GM23248 (cell line): ENCODE results near the gene FCN2. TPM values are rescaled to one million over a fixed set of nuclear protein-coding genes. Genes with fewer than 3 reads are reported as not detected.

Source experiments
- DNase-seq: peaks from one replicate; pipeline ENCODE4 v3.0.0-alpha.2; 2015
- H2AFZ ChIP-seq: fragments of 200-600 bp; sonication (generic); 2 replicates; pipeline ENCODE4 v1.6.1; 2016; ENCODE audit warnings: antibody characterized with exemption
- H3F3A ChIP-seq: fragments of 200-600 bp; sonication (generic); 2 replicates; pipeline ENCODE4 v1.6.1; 2016; ENCODE audit warnings: mild to moderate bottlenecking, antibody characterized with exemption, mixed run types; ENCODE audit not compliant: insufficient read depth
- H3K27ac ChIP-seq: fragments of 200-600 bp; sonication (generic); 2 replicates; pipeline ENCODE4 v1.5.1; 2016; ENCODE audit warnings: mild to moderate bottlenecking
- H3K27me3 ChIP-seq: fragments of 200-600 bp; sonication (generic); replicated peaks from 2 replicates; pipeline ENCODE4 v1.6.1; 2016; ENCODE audit warnings: mild to moderate bottlenecking; ENCODE audit not compliant: insufficient read depth
- H3K36me3 ChIP-seq: fragments of 200-600 bp; sonication (generic); 2 replicates; pipeline ENCODE4 v1.6.1; 2016; ENCODE audit warnings: low read depth, mild to moderate bottlenecking
- H3K4me1 ChIP-seq: fragments of 200-600 bp; sonication (generic); 2 replicates; pipeline ENCODE4 v1.6.1; 2016; ENCODE audit warnings: mild to moderate bottlenecking; ENCODE audit not compliant: insufficient read depth
- H3K4me2 ChIP-seq: fragments of 200-600 bp; sonication (generic); one replicate; pipeline ENCODE4 v1.6.1; 2016; ENCODE audit warnings: mild to moderate bottlenecking; ENCODE audit not compliant: unreplicated experiment
- H3K4me3 ChIP-seq: fragments of 200-600 bp; sonication (generic); 2 replicates; pipeline ENCODE4 v1.5.1; 2016; ENCODE audit warnings: mild to moderate bottlenecking
- H3K79me2 ChIP-seq: fragments of 200-600 bp; sonication (generic); 2 replicates; pipeline ENCODE4 v1.6.1; 2016; ENCODE audit warnings: mild to moderate bottlenecking; ENCODE audit not compliant: insufficient read depth
- H3K9ac ChIP-seq: fragments of 200-600 bp; sonication (generic); 2 replicates; pipeline ENCODE4 v1.6.1; 2016; ENCODE audit warnings: mild to moderate bottlenecking
- H3K9me2 ChIP-seq: fragments of 200-600 bp; sonication (generic); 2 replicates; pipeline ENCODE4 v1.6.1; 2016; ENCODE audit warnings: mixed run types, mild to moderate bottlenecking, moderate library complexity; ENCODE audit not compliant: insufficient read depth
- H3K9me3 ChIP-seq: fragments of 200-600 bp; sonication (generic); one replicate; pipeline ENCODE4 v1.6.1; 2017; ENCODE audit warnings: low read depth
- H4K20me1 ChIP-seq: fragments of 200-600 bp; sonication (generic); 2 replicates; pipeline ENCODE4 v1.6.0; 2016; ENCODE audit not compliant: insufficient read depth
- EZH2 ChIP-seq: fragments of 200-600 bp; sonication (generic); IDR thresholded peaks from 2 replicates; pipeline ENCODE4 v1.6.1; 2018; ENCODE audit warnings: antibody characterized with exemption, mild to moderate bottlenecking; ENCODE audit not compliant: insufficient read depth, poor library complexity, severe bottlenecking
- EZH2phosphoT487 ChIP-seq: fragments of 200-600 bp; sonication (generic); IDR thresholded peaks from 2 replicates; pipeline ENCODE4 v1.6.1; 2018; ENCODE audit warnings: antibody characterized with exemption, moderate library complexity, mild to moderate bottlenecking, low read depth; ENCODE audit not compliant: insufficient read depth
- WGBS, 2 experiments: methylation state at CpG; one replicate each; pipeline ENCODE4 v1.1.6; 2015 to 2017; ENCODE audit warnings: low lambda C conversion rate in 2 of 2, low coverage in 1 of 2; ENCODE audit errors: missing lambda C conversion rate in 2 of 2; 5-methylcytosine and 5-hydroxymethylcytosine counted together
- in situ Hi-C: fragments of 300-500 bp; cut with MboI; formaldehyde crosslinking; loops from 2 replicates; pipeline ENCODE4 v1.15.0; 2020
- polyA plus RNA-seq: library from polyadenylated mRNA; unstranded; fragments of >200 nt; fragmentation: Nextera tagmentation; extraction: Ambion mirVana; gene quantifications from 2 replicates; pipeline ENCODE4 v1.2.1, GENCODE V29; 2016
- total RNA-seq: library from RNA; depleted of rRNA; stranded (reverse); fragments of >200 nt; shearing (Covaris generic); gene quantifications from 2 replicates; pipeline ENCODE4 v1.2.3, GENCODE V29; 2014

FCN2 gene
- total and polyA plus RNA-seq, 2 experiments from 2014 or later, result not detected

DNA sequence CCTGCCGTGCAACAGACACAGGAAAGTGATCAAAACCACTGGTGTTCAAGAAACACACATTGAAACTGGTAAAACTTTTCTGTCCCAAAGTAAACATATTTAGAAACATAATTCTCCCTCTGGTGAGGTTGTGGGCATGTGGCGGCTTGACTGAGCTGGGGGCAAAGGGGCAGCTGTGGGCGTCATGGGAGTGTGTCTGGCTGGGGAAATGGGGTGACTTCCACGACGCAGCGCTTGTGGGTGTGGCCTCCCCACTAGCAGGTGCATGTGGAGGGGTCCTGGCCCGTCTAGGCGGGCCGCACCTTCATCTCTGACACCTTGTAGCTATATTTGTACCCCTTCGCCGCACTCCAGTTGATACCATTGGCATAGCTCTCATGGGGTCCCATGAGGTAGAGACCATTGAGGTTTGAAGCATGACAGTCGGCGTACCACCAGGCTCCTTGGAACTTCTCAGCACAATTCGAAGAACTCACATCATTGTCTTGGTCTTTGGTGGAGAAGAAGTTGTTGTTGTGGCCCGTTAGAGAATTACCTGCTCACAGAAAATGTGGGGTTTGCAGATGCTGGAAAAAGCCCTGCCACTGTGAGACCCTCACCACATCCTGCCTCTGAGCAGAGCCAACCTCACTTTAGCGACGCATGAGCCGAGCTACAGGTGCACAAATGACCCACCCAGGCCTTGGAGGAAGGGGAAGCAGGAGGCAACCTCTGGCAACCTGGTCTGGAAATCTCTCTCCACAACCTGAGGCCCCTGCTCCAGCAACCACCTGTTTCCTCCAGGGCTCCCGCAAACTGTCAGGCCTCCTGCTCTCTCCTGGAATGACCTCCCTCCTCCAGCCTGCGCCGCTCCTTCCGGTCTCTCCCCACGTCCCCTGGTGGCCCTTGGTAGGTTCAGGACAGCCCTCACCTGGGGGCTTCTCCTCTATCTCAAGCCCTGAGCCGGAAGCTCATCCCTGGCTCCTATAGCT is 29.2 kb downstream of the FCN2 start:
- no peaks in the 10 kb centered on the region for H3K9me2 ChIP-seq
- in situ Hi-C loops, result no loop called here
- peaks cover 15% of the 10 kb centered on the region for H3K27me3 ChIP-seq

GRCh38 chr9:134912126-134912840 is 31.7 kb downstream of the FCN2 start:
- Histone ChIP-seq H3K9ac (no peak overlapping the region), H3K27me3 (peaks cover 10% of the 10 kb centered on the region), H3K9me2 (no peaks in the 10 kb centered on the region), H3F3A (no peaks in the 10 kb centered on the region), H3K4me2 (no peak overlapping the region), H3K27ac (no peak overlapping the region), H3K9me3 (no peaks in the 10 kb centered on the region), H2AFZ (no peak overlapping the region), H3K36me3 (no peaks in the 10 kb centered on the region), H4K20me1 (no peaks in the 10 kb centered on the region), H3K79me2 (no peaks in the 10 kb centered on the region), H3K4me3 (no peak overlapping the region), H3K4me1 (no peaks in the 10 kb centered on the region)
- in situ Hi-C loops, result no loop called here
- WGBS, 2 experiments, result 55 to 61% methylated on average over 19 to 20 of the region's 20 CpGs
- no peak for DNase-seq
- no peak for TF ChIP-seq EZH2
- no peak for TF ChIP-seq EZH2phosphoT487

More for the DNA sequence above, 29.2 kb downstream of the FCN2 start:
- no peaks in the 10 kb centered on the region for H3K36me3 ChIP-seq
- H3K79me2 ChIP-seq, result no peaks in the 10 kb centered on the region
- DNase-seq, result no peak
- H3K9me3 ChIP-seq, result no peaks in the 10 kb centered on the region
- H4K20me1 ChIP-seq, result no peaks in the 10 kb centered on the region
- no peak overlapping the region for H2AFZ ChIP-seq
- H3F3A ChIP-seq, result no peaks in the 10 kb centered on the region
- H3K4me3 ChIP-seq, result no peak overlapping the region
- H3K27ac ChIP-seq, result no peak overlapping the region
- no peak for TF ChIP-seq EZH2phosphoT487
- no peak for TF ChIP-seq EZH2
- H3K4me2 ChIP-seq, result no peak overlapping the region
- no peaks in the 10 kb centered on the region for H3K4me1 ChIP-seq
- H3K9ac ChIP-seq, result no peak overlapping the region
- 72 to 76% methylated on average over 24 of the region's 24 CpGs for WGBS, 2 experiments

DNA sequence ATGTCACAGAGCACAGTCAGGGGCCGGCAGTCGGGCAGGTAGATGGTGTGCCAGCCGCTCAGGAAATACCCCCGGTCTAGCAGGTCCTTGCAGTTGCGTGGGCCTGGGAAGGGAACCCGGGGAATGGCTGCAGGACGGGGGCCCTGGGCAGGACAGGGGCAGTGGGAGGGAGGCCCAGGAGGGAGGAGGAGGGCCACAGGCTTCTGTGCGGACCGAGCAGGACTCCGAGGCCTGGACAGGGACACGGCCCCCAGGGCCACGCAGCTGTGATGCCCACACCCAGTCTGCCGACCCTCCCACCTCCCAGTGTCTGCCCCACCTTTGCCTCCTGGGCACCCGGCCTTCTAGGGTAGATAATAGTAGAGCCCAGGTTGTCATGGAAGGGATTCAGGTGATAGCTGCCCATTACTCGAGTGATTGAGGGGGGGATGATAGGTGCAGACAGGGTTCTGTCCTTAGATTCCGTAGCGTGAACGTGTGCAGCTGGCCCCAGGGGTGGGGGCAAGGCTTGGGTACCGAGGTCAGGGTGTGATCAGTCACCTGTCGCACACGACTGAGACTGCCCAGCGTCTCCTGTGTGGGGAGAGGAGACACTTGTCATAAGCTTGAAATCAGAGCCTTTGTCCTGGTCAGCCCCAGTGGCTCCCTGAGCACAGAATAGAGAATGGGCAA is 32.6 kb downstream of the FCN2 start:
- Histone ChIP-seq H4K20me1 (no peaks in the 10 kb centered on the region), H3K27ac (no peak overlapping the region), H2AFZ (no peak overlapping the region), H3K79me2 (no peaks in the 10 kb centered on the region), H3K4me2 (no peak overlapping the region), H3F3A (no peaks in the 10 kb centered on the region), H3K27me3 (peaks cover 19% of the 10 kb centered on the region), H3K4me1 (no peaks in the 10 kb centered on the region), H3K9me2 (no peaks in the 10 kb centered on the region), H3K9ac (no peak overlapping the region), H3K4me3 (no peak overlapping the region), H3K36me3 (no peaks in the 10 kb centered on the region), H3K9me3 (no peaks in the 10 kb centered on the region)
- in situ Hi-C loops, result no loop called here
- TF ChIP-seq EZH2, result no peak
- no peak for TF ChIP-seq EZH2phosphoT487
- 63 to 65% methylated on average over 13 to 21 of the region's 22 CpGs for WGBS, 2 experiments
- no peak for DNase-seq
